B cell (primary cell): ENCODE results near the gene RAB8B. TPM values are rescaled to one million over a fixed set of nuclear protein-coding genes. Genes with fewer than 3 reads are reported as not detected.

Source experiments
- ATAC-seq: fragments of 200-7000 bp; cut with Tn5 transposase; one replicate; pipeline ENCODE4 v1.10.0; 2021; ENCODE audit warnings: low read depth, mild to moderate bottlenecking, moderate number of reproducible peaks, moderate library complexity
- CTCF ChIA-PET: fragments of 350-600 bp; sonication (Branson Sonifier 250); formaldehyde crosslinking; loops from one replicate; lab custom pipeline; 2021; ENCODE audit warnings: antibody characterized with exemption, inconsistent platforms; lab: Charles Lee
- POLR2A ChIA-PET: fragments of 350-600 bp; sonication (Branson Sonifier 250); formaldehyde crosslinking; loops from one replicate; lab custom pipeline; 2021; ENCODE audit warnings: antibody characterized with exemption; lab: Charles Lee
- DNase-seq: peaks from one replicate; pipeline ENCODE4 v3.0.0; 2013
- H2AFZ ChIP-seq: 2 replicates; pipeline ENCODE4 v1.6.1; 2012; ENCODE audit warnings: mild to moderate bottlenecking, low read depth, low read length; ENCODE audit not compliant: insufficient read depth, poor library complexity, severe bottlenecking
- H3K27ac ChIP-seq, 2 donors: 1 replicate in 1 of 2; 2 replicates in 1 of 2; pipeline ENCODE4 v1.5.1; 2012 to 2013; ENCODE audit warnings: low read length in 2 of 2, mild to moderate bottlenecking in 2 of 2, moderate library complexity in 1 of 2
- H3K27me3 ChIP-seq, 4 experiments: fragments of 200-600 bp in 1 of 4; sonication (generic) in 1 of 4; replicated peaks in 1 of 4; 1 replicate in 2 of 4; 2 replicates in 2 of 4; pipeline versions ENCODE4 v1.6.1 to v1.7.0; 2013 to 2016; ENCODE audit warnings: low read length in 3 of 4, mild to moderate bottlenecking in 2 of 4, mixed read lengths in 1 of 4, moderate library complexity in 1 of 4; ENCODE audit not compliant: insufficient read depth in 4 of 4, control insufficient read depth in 3 of 4; ENCODE audit errors: control extremely low read depth in 1 of 4
- H3K36me3 ChIP-seq, 2 experiments: replicated peaks in 1 of 2; 1 replicate in 1 of 2; 2 replicates in 1 of 2; pipeline versions ENCODE4 v1.6.1 to v1.7.1; 2013; ENCODE audit warnings: low read length in 1 of 2; ENCODE audit not compliant: insufficient read depth in 2 of 2, control insufficient read depth in 1 of 2; ENCODE audit errors: control extremely low read depth in 1 of 2, extremely low read depth in 1 of 2
- H3K4me1 ChIP-seq, 2 donors: fragments of 200-600 bp in 1 of 2; sonication (generic) in 1 of 2; 1 replicate in 1 of 2; 2 replicates in 1 of 2; pipeline versions ENCODE4 v1.5.1 to v1.6.1; 2013 to 2017; ENCODE audit warnings: low read length in 2 of 2; ENCODE audit not compliant: control insufficient read depth in 2 of 2, insufficient read depth in 2 of 2
- H3K4me2 ChIP-seq: replicated peaks from 2 replicates; pipeline ENCODE3; 2012; ENCODE audit warnings: mild to moderate bottlenecking, low read depth, low read length; ENCODE audit not compliant: poor library complexity, severe bottlenecking
- H3K4me3 ChIP-seq, 5 experiments: fragments of 200-600 bp in 1 of 5; sonication (generic) in 1 of 5; 1 replicate in 3 of 5; 2 replicates in 2 of 5; pipeline versions ENCODE4 v1.5.1 to v1.7.0; 2011 to 2016; ENCODE audit warnings: low read length in 4 of 5, mild to moderate bottlenecking in 4 of 5, low read depth in 2 of 5, control low read depth in 1 of 5, moderate library complexity in 1 of 5; ENCODE audit not compliant: insufficient read depth in 1 of 5; ENCODE audit errors: control extremely low read depth in 1 of 5, extremely low read depth in 1 of 5
- H3K79me2 ChIP-seq: fragments of 200-600 bp; sonication (generic); one replicate; pipeline ENCODE4 v1.6.0; 2016; ENCODE audit warnings: low read length; ENCODE audit not compliant: control insufficient read depth, insufficient read depth
- H3K9ac ChIP-seq: fragments of 200-600 bp; sonication (generic); 2 replicates; pipeline ENCODE4 v1.6.1; 2017; ENCODE audit warnings: mild to moderate bottlenecking, low read length, moderate library complexity
- H3K9me3 ChIP-seq, 3 donors: one replicate each; pipeline versions ENCODE4 v1.6.1 to v1.7.1; 2013; ENCODE audit warnings: low read length in 2 of 3; ENCODE audit not compliant: control insufficient read depth in 2 of 3, insufficient read depth in 1 of 3; ENCODE audit errors: control extremely low read depth in 1 of 3
- H4K20me1 ChIP-seq: 2 replicates; pipeline ENCODE4 v1.6.0; 2012; ENCODE audit warnings: mild to moderate bottlenecking, low read length; ENCODE audit not compliant: insufficient read depth, control insufficient read depth, poor library complexity, severe bottlenecking
- H3K27ac Mint-ChIP-seq: one replicate; pipeline ENCODE4 v1.8.0; 2021; ENCODE audit warnings: mixed read lengths
- H3K27me3 Mint-ChIP-seq: one replicate; pipeline ENCODE4 v1.8.0; 2021; ENCODE audit warnings: mixed read lengths
- H3K4me1 Mint-ChIP-seq: one replicate; pipeline ENCODE4 v1.8.0; 2021; ENCODE audit warnings: mixed read lengths
- H3K4me3 Mint-ChIP-seq: one replicate; pipeline ENCODE4 v1.8.0; 2021; ENCODE audit warnings: mixed read lengths
- H3K9me3 Mint-ChIP-seq: one replicate; pipeline ENCODE4 v1.8.0; 2022; ENCODE audit warnings: mixed read lengths; ENCODE audit not compliant: insufficient read depth
- CTCF ChIP-seq: fragments of 200-600 bp; IDR thresholded peaks from one replicate; pipeline ENCODE4 v1.8.0; 2022; ENCODE audit warnings: antibody characterized with exemption, mild to moderate bottlenecking
- EZH2 ChIP-seq: IDR thresholded peaks from 2 replicates; pipeline ENCODE4 v1.6.1; 2012; ENCODE audit warnings: borderline replicate concordance, low read depth, mild to moderate bottlenecking, moderate library complexity, low read length; ENCODE audit not compliant: insufficient read depth, poor library complexity, severe bottlenecking
- WGBS: methylation state at CpG from one replicate; pipeline ENCODE4 v1.1.5; 2013; ENCODE audit warnings: missing lambda C conversion rate; ENCODE audit not compliant: insufficient coverage; 5-methylcytosine and 5-hydroxymethylcytosine counted together
- intact Hi-C: fragments of 100-400 bp; cut with micrococcal nuclease; formaldehyde crosslinking; loops from one replicate; pipeline ENCODE4 v1.10.0; 2022
- polyA plus RNA-seq: library from polyadenylated mRNA; depleted of rRNA; stranded (reverse); fragments of >200 nt; gene quantifications from 2 replicates; pipeline ENCODE4 v1.2.3, GENCODE V29; 2012
- total RNA-seq, 2 donors: library from RNA; stranded (reverse); fragments of 120-200 nt in 1 of 2; gene quantifications; 1 replicate in 1 of 2; 2 replicates in 1 of 2; pipeline versions ENCODE4 v1.2.3 to v1.2.4, GENCODE V29; 2013 to 2022

Gene RAB8B
- total and polyA plus RNA-seq, 2 donors (not counting 1 experiment from before 2014, with no cell fraction given) = 9.6 to 61.3 TPM

GRCh38 chr15:63292771-63293170 is 103.4 kb downstream of the RAB8B start:
- Mint-ChIP-seq H3K4me3 (no peak overlapping the region), H3K9me3 (no peaks in the 10 kb centered on the region), H3K27ac (peak overlapping the region; percentile 32), H3K27me3 (no peaks in the 10 kb centered on the region), H3K4me1 (peaks cover 14% of the 10 kb centered on the region)
- Histone ChIP-seq H3K36me3 (peaks cover 0 to 11% of the 10 kb centered on the region in 2 experiments), H3K4me1 (peaks cover 5 to 8% of the 10 kb centered on the region in 2 donors), H4K20me1 (no peaks in the 10 kb centered on the region), H3K79me2 (no peaks in the 10 kb centered on the region), H3K27ac (no peak overlapping the region), H3K4me2 (no peak overlapping the region), H3K9ac (no peak overlapping the region), H3K4me3 (no peak overlapping the region), H2AFZ (no peak overlapping the region), H3K27me3 (no peaks in the 10 kb centered on the region), H3K9me3 (no peaks in the 10 kb centered on the region)
- intact Hi-C loops = no loop called here
- WGBS = 84% methylated on average over 2 of the region's 5 CpGs
- TF ChIP-seq CTCF (no peak), EZH2 (no peak)
- ChIA-PET POLR2A (interaction anchor here (1.1 kb wide), 1 partner anchor 15 kb away, joined by 3 read pairs; no protein-coding TSS in a partner anchor), CTCF (interaction anchor here (1.0 to 1.5 kb wide), 2 partner anchors 109 to 110 kb away, joined by 3 to 4 read pairs; no protein-coding TSS in a partner anchor)
- DNase-seq (peak; percentile 49), ATAC-seq (peak; percentile 83)

- Histone ChIP-seq H2AFZ (no peak overlapping the region), H3K9me3 (no peaks in the 10 kb centered on the region), H3K36me3 (peaks cover 0 to 7% of the 10 kb centered on the region in 2 experiments), H3K9ac (no peak overlapping the region), H4K20me1 (no peaks in the 10 kb centered on the region), H3K4me2 (no peak overlapping the region), H3K27ac (no peak overlapping the region), H3K4me3 (no peak overlapping the region), H3K27me3 (no peaks in the 10 kb centered on the region), H3K79me2 (no peaks in the 10 kb centered on the region), H3K4me1 (peaks cover 3 to 5% of the 10 kb centered on the region in 2 donors)
- H3K4me3 Mint-ChIP-seq = no peak overlapping the region
- CTCF ChIA-PET = no interaction called here
- intact Hi-C loops = no loop called here
- no peak for TF ChIP-seq CTCF
- no peak for TF ChIP-seq EZH2
- WGBS = 100% methylated on average over 1 of the region's 3 CpGs
- no peak for DNase-seq
- H3K27me3 Mint-ChIP-seq = no peaks in the 10 kb centered on the region
- POLR2A ChIA-PET = no interaction called here
- peaks cover 11% of the 10 kb centered on the region for H3K4me1 Mint-ChIP-seq
- H3K9me3 Mint-ChIP-seq = no peaks in the 10 kb centered on the region
- no peak for ATAC-seq
- no peak overlapping the region for H3K27ac Mint-ChIP-seq
These were observed 105.0 kb downstream of the RAB8B start for GRCh38 chr15:63294359-63294758.
